GM10266 (cell line): ENCODE measurements around the gene SLF1.
A peak's percentile ranks its signal among the peaks of the same experiment; 100 is the strongest.

Experiments
- DNase-seq: peaks from one replicate; pipeline ENCODE4 v3.0.0; 2012; ENCODE audit errors: extremely low spot score
- TF ChIP-seq, protein P1 (sequence below): IDR thresholded peaks from 2 replicates; pipeline ENCODE4 v1.5.1; 2012; ENCODE audit warnings: mild to moderate bottlenecking, low read depth; ENCODE audit not compliant: control insufficient read depth, insufficient read depth; ENCODE audit errors: missing control alignments

SLF1 gene

DNA sequence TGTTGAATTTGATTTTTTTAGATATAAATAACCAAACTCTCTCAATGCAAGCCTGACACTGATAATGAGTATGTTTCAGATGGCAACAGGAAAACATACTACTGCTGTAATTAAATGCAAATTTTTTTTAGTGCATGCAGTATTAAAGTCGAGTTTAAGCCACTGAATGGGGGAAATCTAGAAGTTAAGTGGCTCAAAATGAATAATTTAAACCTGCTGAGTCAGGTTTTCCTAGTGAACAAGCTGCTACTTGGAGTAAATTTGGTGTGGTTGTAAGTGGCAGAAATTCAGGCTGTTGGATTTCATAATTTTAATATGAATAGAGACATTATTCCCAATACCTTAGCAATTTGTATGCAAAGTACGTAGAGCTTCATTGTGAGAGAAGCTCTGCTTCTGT, 121.8 kb downstream of the SLF1 start:
- TF ChIP-seq, protein P1, sequence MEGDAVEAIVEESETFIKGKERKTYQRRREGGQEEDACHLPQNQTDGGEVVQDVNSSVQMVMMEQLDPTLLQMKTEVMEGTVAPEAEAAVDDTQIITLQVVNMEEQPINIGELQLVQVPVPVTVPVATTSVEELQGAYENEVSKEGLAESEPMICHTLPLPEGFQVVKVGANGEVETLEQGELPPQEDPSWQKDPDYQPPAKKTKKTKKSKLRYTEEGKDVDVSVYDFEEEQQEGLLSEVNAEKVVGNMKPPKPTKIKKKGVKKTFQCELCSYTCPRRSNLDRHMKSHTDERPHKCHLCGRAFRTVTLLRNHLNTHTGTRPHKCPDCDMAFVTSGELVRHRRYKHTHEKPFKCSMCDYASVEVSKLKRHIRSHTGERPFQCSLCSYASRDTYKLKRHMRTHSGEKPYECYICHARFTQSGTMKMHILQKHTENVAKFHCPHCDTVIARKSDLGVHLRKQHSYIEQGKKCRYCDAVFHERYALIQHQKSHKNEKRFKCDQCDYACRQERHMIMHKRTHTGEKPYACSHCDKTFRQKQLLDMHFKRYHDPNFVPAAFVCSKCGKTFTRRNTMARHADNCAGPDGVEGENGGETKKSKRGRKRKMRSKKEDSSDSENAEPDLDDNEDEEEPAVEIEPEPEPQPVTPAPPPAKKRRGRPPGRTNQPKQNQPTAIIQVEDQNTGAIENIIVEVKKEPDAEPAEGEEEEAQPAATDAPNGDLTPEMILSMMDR: no peak
- DNase-seq: no peak

DNA sequence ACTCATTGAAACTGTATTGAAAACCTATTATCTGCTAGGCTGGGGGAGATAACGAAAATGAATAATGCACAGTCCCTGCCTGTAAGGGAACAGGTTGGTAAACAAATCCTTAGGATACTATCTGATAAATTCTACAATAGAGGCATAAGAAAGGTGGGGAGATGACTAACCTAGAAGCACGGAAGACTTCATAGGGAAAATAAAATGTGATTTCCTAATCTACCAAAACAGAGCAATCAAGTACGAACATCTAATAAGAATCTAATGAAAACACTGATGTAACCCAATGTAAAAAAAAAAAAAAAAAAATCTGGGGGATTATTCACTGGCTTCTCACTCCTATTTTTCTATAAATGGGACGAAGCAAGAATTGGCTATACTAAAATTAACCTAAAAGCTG, 124.4 kb downstream of the SLF1 start:
- TF ChIP-seq, protein P1: no peak
- no peak for DNase-seq

- DNase-seq: no peak
These were observed 126.4 kb downstream of the SLF1 start for GRCh38 chr5:94744906-94745305.

GRCh38 chr5:94745786-94746730, 127.6 kb downstream of the SLF1 start:
- TF ChIP-seq, protein P1: no peak

More at GRCh38 chr5:94744906-94745305, 126.4 kb downstream of the SLF1 start:
- TF ChIP-seq, protein P1: no peak

GRCh38 chr5:94746731-94747124, 128.3 kb downstream of the SLF1 start:
- TF ChIP-seq, protein P1: no peak
- DNase-seq: peak; percentile 21

More at GRCh38 chr5:94745786-94746730, 127.6 kb downstream of the SLF1 start:
- DNase-seq: peak; percentile 53
